HG03108 (cell line): ENCODE results near the gene SLC20A1.
"Not testable (repeated sequence)": the region's sequence is repeated elsewhere in the genome, so short reads cannot be mapped to it uniquely, and the experiment has no call there.

ENCODE experiments used
- ATAC-seq: cut with Tn5 transposase; IDR thresholded peaks from one replicate; pipeline ENCODE4 v1.9.1; 2021; ENCODE audit warnings: moderate library complexity; ENCODE audit not compliant: unreplicated experiment

SLC20A1 gene, protein sequence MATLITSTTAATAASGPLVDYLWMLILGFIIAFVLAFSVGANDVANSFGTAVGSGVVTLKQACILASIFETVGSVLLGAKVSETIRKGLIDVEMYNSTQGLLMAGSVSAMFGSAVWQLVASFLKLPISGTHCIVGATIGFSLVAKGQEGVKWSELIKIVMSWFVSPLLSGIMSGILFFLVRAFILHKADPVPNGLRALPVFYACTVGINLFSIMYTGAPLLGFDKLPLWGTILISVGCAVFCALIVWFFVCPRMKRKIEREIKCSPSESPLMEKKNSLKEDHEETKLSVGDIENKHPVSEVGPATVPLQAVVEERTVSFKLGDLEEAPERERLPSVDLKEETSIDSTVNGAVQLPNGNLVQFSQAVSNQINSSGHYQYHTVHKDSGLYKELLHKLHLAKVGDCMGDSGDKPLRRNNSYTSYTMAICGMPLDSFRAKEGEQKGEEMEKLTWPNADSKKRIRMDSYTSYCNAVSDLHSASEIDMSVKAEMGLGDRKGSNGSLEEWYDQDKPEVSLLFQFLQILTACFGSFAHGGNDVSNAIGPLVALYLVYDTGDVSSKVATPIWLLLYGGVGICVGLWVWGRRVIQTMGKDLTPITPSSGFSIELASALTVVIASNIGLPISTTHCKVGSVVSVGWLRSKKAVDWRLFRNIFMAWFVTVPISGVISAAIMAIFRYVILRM

DNA sequence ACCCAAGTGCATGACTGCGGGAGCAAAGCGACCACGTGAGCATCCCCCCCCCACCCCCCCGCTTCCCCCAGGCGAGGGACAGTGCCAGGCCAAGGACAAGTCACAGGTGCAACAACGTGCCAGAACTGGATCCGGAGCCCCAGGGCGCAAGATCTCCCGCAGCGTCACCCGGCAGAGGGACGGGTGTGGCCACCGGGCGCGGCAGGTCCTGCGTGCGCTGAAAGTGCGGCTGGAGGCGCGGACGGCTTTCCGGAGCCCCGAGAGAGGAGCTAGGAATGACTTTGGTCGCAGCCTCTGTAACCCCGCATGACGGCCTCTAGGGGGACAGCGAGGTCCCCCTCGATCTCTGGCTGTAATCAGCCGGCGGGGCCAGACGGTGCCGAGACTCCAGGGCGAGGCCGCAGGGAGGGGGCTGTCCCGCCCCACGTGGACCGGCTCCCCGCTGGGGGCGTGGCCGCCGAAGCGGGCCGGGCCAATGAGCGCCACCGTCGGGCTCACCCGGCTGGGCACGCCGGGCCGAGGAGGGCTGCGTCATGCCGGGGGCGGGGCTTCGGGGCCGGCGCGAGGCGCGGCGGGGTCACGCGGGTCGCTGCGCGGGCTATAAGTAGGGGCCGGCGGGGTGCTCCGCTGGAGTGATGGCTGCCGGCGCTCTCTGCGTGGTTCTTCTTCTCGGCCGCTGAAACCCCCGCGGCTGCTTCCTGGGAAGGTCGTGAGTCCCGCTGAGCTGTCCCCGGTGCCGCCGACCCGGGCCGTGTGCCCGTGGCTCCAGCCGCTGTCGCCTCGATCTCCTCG, at the start of gene SLC20A1:
SLC20A1 (plus strand) TSS at position 630 of the 792 bp plus-strand sequence. CDS start 890 bp downstream, outside the sequence.
- ATAC-seq: peak; percentile 88

DNA sequence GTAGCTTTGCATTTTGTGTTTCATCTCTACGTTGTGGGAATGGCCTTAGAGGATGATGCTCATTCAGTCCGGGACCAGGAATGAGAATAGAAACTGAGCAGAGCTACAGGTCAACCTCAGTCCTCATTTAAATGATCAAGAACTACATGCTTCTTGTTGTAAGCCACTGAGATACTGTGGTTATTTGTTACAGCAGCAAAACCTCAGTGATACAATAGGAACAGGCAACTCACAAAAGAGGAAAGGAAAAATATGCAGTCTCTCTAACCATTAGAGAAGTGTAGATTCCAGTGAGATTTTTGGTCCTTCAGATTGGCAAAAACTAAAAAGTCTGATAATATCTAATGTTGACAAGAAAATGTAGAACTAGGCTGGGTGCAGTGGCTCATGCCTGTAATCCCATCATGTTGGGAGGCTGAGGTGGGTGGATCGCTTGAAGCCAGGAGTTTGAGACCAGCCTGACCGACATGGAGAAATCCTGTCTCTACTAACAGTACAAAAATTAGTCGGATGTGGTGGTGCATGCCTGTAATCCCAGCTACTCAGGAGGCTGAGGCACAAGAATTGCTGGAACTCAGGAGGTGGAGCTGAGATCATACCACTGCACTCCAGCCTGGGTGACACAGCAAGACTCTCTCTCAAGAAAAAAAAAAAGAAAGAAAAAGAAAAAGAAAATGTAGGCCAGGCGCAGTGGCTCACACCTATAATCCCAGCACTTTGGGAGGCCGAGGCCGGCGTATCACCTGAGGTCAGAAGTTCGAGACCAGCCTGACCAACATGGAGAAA, 48.0 kb upstream of the SLC20A1 start:
- no peak for ATAC-seq

DNA sequence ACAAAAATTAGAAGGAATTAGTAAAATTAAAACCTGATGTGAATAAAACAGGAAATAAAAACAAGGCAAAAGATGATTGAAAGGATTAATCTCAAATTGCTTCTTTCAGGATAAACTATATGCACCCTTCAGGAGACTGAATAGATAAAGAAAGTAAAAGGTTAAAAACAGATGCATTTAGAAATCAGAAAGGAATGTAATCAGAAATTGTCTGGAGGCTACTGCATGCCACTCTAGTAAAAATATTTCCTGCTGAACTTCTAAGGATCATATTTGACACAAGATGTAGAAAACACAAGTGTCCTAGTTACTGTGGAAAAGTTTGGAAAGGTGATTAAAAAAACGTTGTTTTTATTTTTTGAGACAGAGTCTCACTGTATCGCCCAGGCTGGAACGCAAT, 45.1 kb upstream of the SLC20A1 start:
- ATAC-seq: no peak

GRCh38 chr2:112601754-112602153, 44.0 kb upstream of the SLC20A1 start:
- no peak for ATAC-seq

DNA sequence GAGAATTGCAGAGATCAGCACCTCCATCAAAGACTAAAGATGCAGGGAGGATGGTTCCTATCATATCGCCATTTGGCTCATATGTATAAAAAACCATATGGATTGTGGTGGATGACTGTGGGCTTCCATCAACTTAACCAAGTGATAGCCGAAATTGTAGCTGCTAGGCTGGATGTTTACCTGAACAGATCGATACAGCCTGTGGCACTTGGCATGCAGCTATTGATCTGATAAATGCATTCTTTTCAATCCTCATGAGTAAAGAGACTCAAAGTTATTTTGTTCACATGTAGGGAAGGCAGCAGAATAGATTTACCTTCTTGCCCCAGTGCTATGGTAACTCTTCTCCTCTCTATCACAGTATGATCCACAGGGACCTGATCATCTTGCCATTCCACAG, 42.8 kb upstream of the SLC20A1 start:
- no peak for ATAC-seq

DNA sequence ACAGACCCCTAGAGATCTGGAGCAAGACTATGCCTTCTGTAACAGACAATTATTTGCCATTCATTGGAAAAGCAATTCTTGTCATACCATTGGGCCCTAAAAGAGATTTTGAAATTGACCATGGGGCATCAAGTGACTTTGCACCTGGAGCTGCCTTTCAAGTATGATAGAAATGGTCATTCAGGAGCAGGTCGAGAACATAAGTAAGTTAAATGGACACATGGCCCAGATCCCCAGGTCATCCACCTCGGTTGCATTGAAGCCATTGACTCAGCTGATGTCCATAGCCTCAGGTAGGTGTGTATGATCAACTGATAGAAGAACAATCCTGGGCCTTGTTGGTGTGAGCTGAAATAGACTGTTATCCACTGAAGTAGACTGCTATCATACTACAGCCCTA, 42.0 kb upstream of the SLC20A1 start:
- ATAC-seq: no peak

- no peak for ATAC-seq
These were observed 40.8 kb upstream of the SLC20A1 start for GRCh38 chr2:112604952-112605351.

GRCh38 chr2:112605926-112606325, 39.8 kb upstream of the SLC20A1 start:
- no peak for ATAC-seq

- no peak for ATAC-seq
These were observed 39.2 kb upstream of the SLC20A1 start for GRCh38 chr2:112606547-112606946.

GRCh38 chr2:112607680-112608438, 37.9 kb upstream of the SLC20A1 start:
- no peak for ATAC-seq

DNA sequence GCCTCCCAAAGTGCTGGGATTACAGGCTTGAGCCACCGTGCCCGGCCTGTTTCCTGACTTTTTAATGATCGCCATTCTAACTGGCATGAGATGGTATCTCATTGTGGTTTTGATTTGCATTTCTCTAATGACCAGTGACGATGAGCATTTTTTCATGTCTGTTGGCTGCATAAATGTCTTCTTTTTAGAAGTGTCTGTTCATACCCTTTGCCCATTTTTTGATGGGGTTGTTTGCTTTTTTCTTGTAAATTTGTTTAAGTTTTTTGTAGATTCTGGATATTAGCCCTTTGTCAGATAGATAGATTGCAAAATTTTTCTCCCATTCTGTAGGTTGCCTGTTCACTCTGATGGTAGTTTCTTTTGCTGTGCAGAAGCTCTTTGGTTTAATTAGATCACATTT, 36.4 kb upstream of the SLC20A1 start:
- not testable (repeated sequence) for ATAC-seq

DNA sequence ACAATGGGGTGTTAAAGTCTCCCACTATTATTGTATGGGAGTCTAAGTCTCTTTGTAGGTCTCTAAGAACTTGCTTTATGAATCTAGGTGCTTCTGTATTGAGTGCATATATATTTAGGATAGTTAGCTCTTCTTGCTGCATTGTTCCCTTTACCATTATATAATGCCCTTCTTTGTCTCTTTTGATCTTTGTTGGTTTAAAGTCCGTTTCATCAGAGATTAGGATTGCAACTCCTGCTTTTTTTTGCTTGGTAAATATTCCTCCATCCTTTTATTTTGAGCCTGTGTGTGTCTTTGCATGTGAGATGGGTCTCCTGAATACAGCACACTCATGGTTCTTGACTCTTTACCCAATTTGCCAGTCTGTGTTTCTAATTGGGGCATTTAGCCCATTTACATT, 33.5 kb upstream of the SLC20A1 start:
- ATAC-seq: not testable (repeated sequence)

GRCh38 chr2:112614201-112614840, 31.4 kb upstream of the SLC20A1 start:
- ATAC-seq: no peak

DNA sequence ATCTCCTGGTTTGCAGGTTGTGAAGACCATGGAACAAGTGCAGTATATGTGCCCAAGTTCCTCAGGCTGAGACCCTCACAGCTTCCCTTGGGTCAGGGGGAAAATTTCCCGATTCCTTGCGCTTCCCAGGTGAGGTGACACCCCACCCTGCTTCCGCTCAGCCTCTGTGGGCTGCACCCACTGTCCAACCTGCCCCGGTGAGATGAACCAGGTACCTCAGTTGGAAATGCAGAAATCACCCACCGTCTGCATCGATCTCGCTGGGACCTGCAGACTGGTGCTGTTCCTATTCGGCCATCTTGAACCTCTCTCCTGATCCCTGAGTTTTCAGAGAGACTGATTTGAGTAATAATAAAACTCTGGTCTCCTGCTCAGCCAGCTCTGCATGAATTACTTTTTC, 30.7 kb upstream of the SLC20A1 start:
- no peak for ATAC-seq

DNA sequence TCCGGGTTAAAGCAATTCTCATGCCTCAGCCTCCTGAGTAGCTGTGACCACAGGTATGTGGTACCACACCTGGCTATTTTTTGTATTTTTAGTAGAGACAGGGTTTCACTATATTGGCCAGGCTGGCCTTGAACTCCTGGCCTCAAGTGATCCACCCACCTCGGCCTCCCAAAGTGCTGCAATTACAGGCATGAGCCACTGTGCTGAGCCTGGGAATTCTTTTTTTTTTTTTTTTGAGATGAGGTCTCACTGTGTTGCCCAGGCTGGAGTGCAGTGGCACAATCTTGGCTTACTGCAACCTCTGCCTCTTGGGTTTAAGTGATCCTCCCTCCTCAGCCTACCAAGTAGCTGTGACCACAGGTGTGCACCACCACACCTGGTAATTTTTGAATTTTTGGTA, 29.9 kb upstream of the SLC20A1 start:
- ATAC-seq: not testable (repeated sequence)

DNA sequence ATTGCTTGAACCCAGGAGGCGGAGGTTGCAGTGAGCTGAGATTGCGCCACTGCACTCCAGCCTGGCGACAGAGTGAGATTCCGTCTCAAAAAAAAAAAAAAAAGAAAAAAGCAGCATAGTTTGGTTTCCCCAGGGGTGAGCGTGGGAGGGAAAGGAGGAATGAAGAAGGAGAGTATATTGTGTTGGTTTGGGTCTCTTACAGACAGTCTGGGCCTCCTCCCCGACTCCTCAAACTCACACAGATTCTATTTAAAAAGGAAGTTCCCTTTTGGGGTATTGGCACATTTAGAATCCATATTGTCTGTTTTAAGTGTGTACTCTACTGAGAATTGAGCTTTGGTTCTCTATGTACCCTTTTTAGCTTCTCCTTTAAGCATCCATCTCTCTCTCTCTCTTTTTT, 27.4 kb upstream of the SLC20A1 start:
- ATAC-seq: no peak

DNA sequence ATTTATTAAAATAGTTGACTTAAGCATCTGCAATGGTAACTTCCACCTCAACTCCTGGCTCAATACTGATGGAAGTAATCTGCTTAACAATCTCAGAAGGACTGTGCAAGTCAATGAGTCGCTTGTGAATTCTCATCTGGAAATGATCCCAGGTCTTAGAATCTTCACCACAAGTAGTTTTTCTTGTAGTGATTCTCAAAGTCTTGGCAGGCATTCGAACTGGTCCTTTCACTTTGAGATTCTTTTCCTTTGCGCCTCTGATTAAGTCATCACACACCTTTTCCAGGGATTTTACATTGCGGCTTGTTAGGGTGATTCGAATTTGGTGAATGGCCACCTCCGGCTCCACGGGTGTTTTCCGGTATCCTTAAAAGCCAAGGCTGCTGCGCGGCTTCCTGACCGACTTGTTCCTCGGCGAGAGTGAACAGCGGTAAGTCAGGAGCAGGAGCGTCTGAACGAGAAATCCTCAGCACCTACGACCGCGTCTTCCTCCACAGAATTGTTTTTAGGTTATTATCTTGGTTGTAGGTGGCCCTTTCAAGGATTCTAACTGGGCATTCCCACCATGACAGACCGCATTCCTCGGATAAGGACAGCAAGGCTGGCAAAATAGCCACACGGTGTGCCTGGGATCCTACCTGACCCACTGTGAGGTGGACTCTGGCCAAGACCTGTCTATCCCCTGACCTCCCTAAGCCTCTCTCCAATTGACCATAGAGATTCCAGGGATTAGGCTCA, 23.8 kb upstream of the SLC20A1 start:
- no peak for ATAC-seq

DNA sequence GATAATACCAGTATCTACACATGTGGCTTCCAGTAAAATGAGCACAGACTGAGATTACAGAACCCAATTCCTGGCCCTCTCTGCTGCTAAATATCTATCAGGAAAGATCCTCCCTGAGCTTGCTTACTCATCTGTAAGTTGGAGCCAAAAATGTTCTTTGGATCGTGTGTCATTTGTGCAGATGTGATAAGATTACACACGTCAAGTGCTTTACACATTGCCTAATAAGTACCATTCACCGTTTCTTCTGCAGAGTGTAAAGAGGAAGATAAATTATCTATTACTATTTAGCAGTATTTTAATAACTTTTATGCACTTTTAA, 23.2 kb upstream of the SLC20A1 start:
- ATAC-seq: no peak
